ENCODE measurements around the gene TMEM135.

Gene TMEM135

DNA sequence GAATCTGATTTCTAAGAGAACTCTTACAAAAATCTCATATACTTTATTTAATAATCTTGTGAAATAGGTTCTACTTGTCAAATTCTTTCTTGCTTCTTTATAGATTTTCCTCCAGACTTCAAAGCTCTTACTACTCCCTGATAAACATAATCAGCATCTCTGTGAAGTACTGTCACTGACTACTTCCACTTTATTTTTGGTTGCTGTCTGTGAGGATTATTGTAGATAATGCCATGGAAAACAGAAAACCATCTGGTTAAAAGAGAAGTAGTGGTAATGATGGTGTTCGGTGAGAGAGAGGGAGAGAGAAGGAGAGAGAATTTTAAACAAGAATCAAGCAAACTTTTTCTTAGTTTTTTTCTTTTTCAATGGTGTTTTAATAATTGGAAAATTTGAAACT lies 152.3 kb downstream of the TMEM135 start:
- TF ChIP-seq, protein P1, sequence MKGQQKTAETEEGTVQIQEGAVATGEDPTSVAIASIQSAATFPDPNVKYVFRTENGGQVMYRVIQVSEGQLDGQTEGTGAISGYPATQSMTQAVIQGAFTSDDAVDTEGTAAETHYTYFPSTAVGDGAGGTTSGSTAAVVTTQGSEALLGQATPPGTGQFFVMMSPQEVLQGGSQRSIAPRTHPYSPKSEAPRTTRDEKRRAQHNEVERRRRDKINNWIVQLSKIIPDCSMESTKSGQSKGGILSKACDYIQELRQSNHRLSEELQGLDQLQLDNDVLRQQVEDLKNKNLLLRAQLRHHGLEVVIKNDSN (IDR thresholded peaks at IDR 0.05), result no peak
- TF ChIP-seq EGR1 (IDR thresholded peaks at IDR 0.05) (no peak), RAD21 (IDR thresholded peaks at IDR 0.05; ENCODE audit: low read depth) (no peak), CEBPB (IDR thresholded peaks at IDR 0.05) (no peak)

DNA sequence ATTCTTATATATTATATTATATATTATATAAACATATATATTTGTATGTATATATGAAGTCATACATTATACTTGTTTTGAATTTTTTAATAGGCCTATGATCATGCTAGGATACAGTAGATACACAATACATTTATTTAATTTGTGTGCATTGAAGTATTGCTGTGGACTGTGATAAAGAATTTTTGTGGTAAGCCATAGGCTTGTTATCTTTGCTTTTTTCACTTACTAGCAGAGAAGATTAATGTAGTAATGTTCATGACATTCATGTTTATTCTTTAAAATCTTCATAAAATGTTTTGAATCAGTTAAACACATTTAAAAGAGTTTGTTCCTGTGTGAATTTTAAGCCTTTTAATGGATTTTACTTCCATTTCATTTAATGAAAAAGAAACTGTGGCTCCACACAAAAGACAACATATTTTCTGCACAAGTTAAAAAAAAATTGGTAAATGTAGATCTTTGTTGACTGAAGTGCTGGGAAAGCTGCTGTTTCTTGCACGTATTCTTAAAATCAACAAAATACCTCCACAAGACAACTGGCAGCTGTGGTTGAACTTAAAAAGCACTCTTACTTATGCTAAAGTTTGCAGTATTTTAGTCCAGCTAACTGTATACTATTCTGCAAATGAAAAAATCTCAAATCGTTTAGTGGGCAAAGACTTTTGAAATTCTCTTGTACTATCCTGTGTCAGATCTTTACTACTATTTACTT lies 156.2 kb downstream of the TMEM135 start:
- TF ChIP-seq, protein P2, sequence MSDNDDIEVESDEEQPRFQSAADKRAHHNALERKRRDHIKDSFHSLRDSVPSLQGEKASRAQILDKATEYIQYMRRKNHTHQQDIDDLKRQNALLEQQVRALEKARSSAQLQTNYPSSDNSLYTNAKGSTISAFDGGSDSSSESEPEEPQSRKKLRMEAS (IDR thresholded peaks at IDR 0.05), result no peak
- TF ChIP-seq EGR1 (IDR thresholded peaks at IDR 0.05), result no peak
- TF ChIP-seq, protein P1 (IDR thresholded peaks at IDR 0.05), result no peak
- no peak for TF ChIP-seq FOXM1 (IDR thresholded peaks at IDR 0.05; ENCODE audit: borderline replicate concordance, low read depth)
- no peak for TF ChIP-seq CEBPB (IDR thresholded peaks at IDR 0.05)
- no peak for TF ChIP-seq TCF12 (IDR thresholded peaks at IDR 0.05; ENCODE audit: low read depth)
- no peak for TF ChIP-seq RAD21 (IDR thresholded peaks at IDR 0.05; ENCODE audit: low read depth)
- TF ChIP-seq CREB1 (IDR thresholded peaks at IDR 0.05; ENCODE audit: low read depth), result no peak
- TF ChIP-seq, protein P3, sequence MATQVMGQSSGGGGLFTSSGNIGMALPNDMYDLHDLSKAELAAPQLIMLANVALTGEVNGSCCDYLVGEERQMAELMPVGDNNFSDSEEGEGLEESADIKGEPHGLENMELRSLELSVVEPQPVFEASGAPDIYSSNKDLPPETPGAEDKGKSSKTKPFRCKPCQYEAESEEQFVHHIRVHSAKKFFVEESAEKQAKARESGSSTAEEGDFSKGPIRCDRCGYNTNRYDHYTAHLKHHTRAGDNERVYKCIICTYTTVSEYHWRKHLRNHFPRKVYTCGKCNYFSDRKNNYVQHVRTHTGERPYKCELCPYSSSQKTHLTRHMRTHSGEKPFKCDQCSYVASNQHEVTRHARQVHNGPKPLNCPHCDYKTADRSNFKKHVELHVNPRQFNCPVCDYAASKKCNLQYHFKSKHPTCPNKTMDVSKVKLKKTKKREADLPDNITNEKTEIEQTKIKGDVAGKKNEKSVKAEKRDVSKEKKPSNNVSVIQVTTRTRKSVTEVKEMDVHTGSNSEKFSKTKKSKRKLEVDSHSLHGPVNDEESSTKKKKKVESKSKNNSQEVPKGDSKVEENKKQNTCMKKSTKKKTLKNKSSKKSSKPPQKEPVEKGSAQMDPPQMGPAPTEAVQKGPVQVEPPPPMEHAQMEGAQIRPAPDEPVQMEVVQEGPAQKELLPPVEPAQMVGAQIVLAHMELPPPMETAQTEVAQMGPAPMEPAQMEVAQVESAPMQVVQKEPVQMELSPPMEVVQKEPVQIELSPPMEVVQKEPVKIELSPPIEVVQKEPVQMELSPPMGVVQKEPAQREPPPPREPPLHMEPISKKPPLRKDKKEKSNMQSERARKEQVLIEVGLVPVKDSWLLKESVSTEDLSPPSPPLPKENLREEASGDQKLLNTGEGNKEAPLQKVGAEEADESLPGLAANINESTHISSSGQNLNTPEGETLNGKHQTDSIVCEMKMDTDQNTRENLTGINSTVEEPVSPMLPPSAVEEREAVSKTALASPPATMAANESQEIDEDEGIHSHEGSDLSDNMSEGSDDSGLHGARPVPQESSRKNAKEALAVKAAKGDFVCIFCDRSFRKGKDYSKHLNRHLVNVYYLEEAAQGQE (IDR thresholded peaks at IDR 0.05; ENCODE audit: low read depth), result no peak

DNA sequence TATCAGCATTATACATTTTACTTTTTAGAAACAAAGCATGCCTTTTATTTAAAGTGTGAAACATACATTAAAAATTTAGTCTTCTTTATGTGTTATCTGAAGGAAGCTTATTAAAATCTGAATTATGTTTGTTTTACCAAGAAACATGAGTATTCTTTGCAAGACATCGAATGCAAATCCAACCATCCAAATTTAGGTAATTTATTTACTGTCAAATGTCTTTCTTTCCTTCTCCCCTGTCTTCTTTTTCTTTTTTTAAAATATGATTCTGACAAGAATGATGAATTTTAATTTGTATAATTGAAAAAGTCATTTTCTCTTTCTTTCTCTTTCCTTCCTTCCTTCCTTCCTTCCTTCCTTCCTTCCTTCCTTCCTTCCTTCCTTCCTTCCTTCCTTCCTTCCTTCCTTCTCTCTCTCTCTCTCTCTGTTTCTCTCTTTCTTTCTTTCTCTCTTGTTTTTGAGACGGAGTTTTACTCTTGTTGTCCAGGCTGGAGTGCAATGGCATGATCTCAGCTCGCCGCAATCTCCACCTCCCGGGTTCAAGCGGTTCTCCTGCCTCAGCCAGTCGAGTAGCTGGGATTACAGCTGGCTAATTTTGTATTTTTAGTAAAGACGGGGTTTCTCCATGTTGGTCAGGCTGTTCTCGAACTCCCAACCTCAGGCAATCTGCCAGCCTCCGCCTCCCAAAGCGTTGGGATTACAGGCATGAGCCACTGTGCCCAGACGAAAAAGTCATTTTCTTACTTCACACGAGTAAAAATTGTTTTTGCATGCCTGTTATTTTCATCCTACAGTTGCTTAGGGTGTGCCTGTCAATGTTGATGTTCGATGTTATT lies 157.5 kb downstream of the TMEM135 start:
- TF ChIP-seq TCF12 (IDR thresholded peaks at IDR 0.05; ENCODE audit: low read depth), result no peak
- TF ChIP-seq ZBTB7A (IDR thresholded peaks at IDR 0.05; ENCODE audit: low read depth), result no peak
- TF ChIP-seq CEBPB (IDR thresholded peaks at IDR 0.05), result no peak
- no peak for TF ChIP-seq YY1 (IDR thresholded peaks at IDR 0.05; ENCODE audit: low read depth)
- TF ChIP-seq, protein P2 (IDR thresholded peaks at IDR 0.05), result no peak
- no peak for TF ChIP-seq CREB1 (IDR thresholded peaks at IDR 0.05; ENCODE audit: low read depth)
- TF ChIP-seq FOXM1 (IDR thresholded peaks at IDR 0.05; ENCODE audit: borderline replicate concordance, low read depth), result no peak
- TF ChIP-seq, protein P3 (IDR thresholded peaks at IDR 0.05; ENCODE audit: low read depth), result no peak
- TF ChIP-seq EGR1 (IDR thresholded peaks at IDR 0.05), result no peak
- no peak for TF ChIP-seq RAD21 (IDR thresholded peaks at IDR 0.05; ENCODE audit: low read depth)
- TF ChIP-seq, protein P1 (IDR thresholded peaks at IDR 0.05), result no peak
- no peak for TF ChIP-seq TAF1 (IDR thresholded peaks at IDR 0.05; ENCODE audit: low read depth)
- no peak for TF ChIP-seq TEAD4 (IDR thresholded peaks at IDR 0.05)
- TF ChIP-seq NFIC (IDR thresholded peaks at IDR 0.05), result no peak
- no peak for TF ChIP-seq EP300 (IDR thresholded peaks at IDR 0.05; ENCODE audit: borderline replicate concordance)

DNA sequence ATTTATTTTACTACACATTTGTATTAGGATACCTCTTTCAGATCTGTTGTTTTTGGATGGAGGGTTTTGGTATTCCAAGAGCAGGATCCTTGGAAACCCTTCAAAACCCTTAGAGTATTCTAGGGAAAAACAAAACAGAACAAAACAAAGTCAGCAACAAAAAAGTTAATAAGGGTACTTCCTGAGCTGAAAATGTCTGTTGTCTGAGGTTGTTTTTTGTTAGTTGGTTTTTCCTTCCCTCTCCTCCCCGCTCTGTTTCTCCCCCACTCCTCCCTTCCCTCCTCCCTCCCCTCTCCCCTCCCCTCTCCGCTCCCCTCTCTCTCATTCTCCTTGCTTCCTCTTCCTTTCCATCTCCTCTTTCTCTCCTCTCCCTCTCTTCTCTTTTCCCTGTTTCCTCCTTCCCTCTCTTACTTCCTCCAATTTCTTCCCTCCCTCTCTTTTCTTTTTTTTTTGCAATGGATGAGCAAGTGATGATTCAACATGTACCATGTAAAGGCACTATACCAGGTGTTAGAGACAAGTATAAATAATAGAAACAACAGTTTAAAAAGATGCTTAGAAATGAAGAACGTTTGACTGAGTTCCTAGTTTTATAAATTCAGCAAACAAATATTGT lies 160.6 kb downstream of the TMEM135 start:
- TF ChIP-seq TAF1 (IDR thresholded peaks at IDR 0.05; ENCODE audit: low read depth) (no peak), FOXM1 (IDR thresholded peaks at IDR 0.05; ENCODE audit: borderline replicate concordance, low read depth) (no peak)
- TF ChIP-seq, protein P2 (IDR thresholded peaks at IDR 0.05), result no peak
- TF ChIP-seq, protein P1 (IDR thresholded peaks at IDR 0.05), result no peak
- TF ChIP-seq, protein P3 (IDR thresholded peaks at IDR 0.05; ENCODE audit: low read depth), result no peak
